ENCODE measurements around the gene C6orf132.

The C6orf132 gene

GRCh38 chr6:42158631-42159030, 16.2 kb upstream of the C6orf132 start:
- TF ChIP-seq CTCF (IDR thresholded peaks at IDR 0.05), result no peak

- TF ChIP-seq CTCF (IDR thresholded peaks at IDR 0.05), result no peak
These were observed 15.6 kb upstream of the C6orf132 start for GRCh38 chr6:42158011-42158410.

- no peak for TF ChIP-seq CTCF (IDR thresholded peaks at IDR 0.05)
These were observed 14.2 kb upstream of the C6orf132 start for GRCh38 chr6:42156638-42157037.

- no peak for TF ChIP-seq CTCF (IDR thresholded peaks at IDR 0.05)
These were observed 12.9 kb upstream of the C6orf132 start for GRCh38 chr6:42155293-42155692.

- TF ChIP-seq CTCF (IDR thresholded peaks at IDR 0.05), result no peak
These were observed 12.2 kb upstream of the C6orf132 start for GRCh38 chr6:42154461-42155209.

GRCh38 chr6:42153921-42154320, 11.5 kb upstream of the C6orf132 start:
- no peak for TF ChIP-seq CTCF (IDR thresholded peaks at IDR 0.05)

GRCh38 chr6:42152024-42152423, 9.6 kb upstream of the C6orf132 start:
- no peak for TF ChIP-seq CTCF (IDR thresholded peaks at IDR 0.05)

- TF ChIP-seq CTCF (IDR thresholded peaks at IDR 0.05), result no peak
These were observed 7.8 kb upstream of the C6orf132 start for GRCh38 chr6:42150254-42150653.
